Measurements from ENCODE around the gene RABL2B. TPM values are rescaled to one million over a fixed set of nuclear protein-coding genes. Genes with fewer than 3 reads are reported as not detected.

Gene RABL2B
- total and polyA plus RNA-seq, 2 experiments from 2014 or later: 9.7 to 11.8 TPM

DNA sequence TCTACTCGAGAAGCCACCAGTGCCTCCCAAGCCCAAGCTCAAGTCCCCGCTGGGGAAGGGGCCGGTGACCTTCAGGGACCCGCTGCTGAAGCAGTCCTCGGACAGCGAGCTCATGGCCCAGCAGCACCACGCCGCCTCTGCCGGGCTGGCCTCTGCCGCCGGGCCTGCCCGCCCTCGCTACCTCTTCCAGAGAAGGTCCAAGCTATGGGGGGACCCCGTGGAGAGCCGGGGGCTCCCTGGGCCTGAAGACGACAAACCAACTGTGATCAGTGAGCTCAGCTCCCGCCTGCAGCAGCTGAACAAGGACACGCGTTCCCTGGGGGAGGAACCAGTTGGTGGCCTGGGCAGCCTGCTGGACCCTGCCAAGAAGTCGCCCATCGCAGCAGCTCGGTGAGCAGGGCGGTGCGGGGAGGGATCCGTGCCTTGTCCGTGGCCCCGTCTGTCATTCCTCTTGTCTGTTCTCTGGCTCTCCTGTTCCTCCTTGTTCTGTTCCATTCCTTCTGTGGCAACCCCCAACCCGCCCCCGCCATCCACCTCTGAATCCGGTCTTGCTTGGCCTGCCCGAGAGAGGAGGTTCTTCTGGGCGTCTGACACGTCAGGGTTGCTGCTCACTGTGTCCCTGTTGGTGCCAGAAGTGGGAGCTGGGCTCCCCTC, 61.3 kb downstream of the RABL2B start:
- ATAC-seq (no peak), DNase-seq (ENCODE audit: low spot score) (no peak)
- no peak overlapping the region for H3K4me3 Mint-ChIP-seq
- no peak overlapping the region for H3K27ac Mint-ChIP-seq
- Histone ChIP-seq H3K4me3 (no peak overlapping the region), H3K4me1 (ENCODE audit: insufficient read depth) (0 out of 2 replicates have a peak, but pooled peaks cover 4% of the 10 kb centered on the region), H3K36me3 (ENCODE audit: insufficient read depth) (no peaks in the 10 kb centered on the region), H3K27me3 (ENCODE audit: insufficient read depth) (peaks cover 62% of the 10 kb centered on the region), H3K79me2 (replicated peaks; ENCODE audit: insufficient read depth) (no peaks in the 10 kb centered on the region), H2AFZ (no peak overlapping the region), H3K4me2 (no peak overlapping the region), H3K27ac (ENCODE audit: low read depth) (no peak overlapping the region), H3F3A (replicated peaks; ENCODE audit: low read depth) (no peaks in the 10 kb centered on the region), H4K20me1 (replicated peaks; ENCODE audit: insufficient read depth) (no peaks in the 10 kb centered on the region; the same call in 1 of the 2 replicates), H3K9me2 (ENCODE audit: insufficient read depth) (no peaks in the 10 kb centered on the region)
- TF ChIP-seq, protein P1, sequence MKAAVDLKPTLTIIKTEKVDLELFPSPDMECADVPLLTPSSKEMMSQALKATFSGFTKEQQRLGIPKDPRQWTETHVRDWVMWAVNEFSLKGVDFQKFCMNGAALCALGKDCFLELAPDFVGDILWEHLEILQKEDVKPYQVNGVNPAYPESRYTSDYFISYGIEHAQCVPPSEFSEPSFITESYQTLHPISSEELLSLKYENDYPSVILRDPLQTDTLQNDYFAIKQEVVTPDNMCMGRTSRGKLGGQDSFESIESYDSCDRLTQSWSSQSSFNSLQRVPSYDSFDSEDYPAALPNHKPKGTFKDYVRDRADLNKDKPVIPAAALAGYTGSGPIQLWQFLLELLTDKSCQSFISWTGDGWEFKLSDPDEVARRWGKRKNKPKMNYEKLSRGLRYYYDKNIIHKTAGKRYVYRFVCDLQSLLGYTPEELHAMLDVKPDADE (IDR thresholded peaks at IDR 0.05): no peak
- TF ChIP-seq ZNF331 (CRISPR knock-in tag; IDR thresholded peaks at IDR 0.05; ENCODE audit: low read depth) (no peak), EZH2phosphoT487 (IDR thresholded peaks at IDR 0.05; ENCODE audit: unreplicated experiment) (no peak), CREB1 (CRISPR knock-in tag; IDR thresholded peaks at IDR 0.05; ENCODE audit: low read depth) (no peak), JUNB (IDR thresholded peaks at IDR 0.05; ENCODE audit: unreplicated experiment) (no peak), STAT1 (IDR thresholded peaks at IDR 0.05; ENCODE audit: unreplicated experiment) (no peak), ZNF114 (CRISPR knock-in tag; IDR thresholded peaks at IDR 0.05) (no peak)
- TF ChIP-seq, protein P2, sequence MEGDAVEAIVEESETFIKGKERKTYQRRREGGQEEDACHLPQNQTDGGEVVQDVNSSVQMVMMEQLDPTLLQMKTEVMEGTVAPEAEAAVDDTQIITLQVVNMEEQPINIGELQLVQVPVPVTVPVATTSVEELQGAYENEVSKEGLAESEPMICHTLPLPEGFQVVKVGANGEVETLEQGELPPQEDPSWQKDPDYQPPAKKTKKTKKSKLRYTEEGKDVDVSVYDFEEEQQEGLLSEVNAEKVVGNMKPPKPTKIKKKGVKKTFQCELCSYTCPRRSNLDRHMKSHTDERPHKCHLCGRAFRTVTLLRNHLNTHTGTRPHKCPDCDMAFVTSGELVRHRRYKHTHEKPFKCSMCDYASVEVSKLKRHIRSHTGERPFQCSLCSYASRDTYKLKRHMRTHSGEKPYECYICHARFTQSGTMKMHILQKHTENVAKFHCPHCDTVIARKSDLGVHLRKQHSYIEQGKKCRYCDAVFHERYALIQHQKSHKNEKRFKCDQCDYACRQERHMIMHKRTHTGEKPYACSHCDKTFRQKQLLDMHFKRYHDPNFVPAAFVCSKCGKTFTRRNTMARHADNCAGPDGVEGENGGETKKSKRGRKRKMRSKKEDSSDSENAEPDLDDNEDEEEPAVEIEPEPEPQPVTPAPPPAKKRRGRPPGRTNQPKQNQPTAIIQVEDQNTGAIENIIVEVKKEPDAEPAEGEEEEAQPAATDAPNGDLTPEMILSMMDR (conservative IDR thresholded peaks at IDR 0.05; ENCODE audit: low read depth in 2 of 2): no peak
- TF ChIP-seq, protein P3, sequence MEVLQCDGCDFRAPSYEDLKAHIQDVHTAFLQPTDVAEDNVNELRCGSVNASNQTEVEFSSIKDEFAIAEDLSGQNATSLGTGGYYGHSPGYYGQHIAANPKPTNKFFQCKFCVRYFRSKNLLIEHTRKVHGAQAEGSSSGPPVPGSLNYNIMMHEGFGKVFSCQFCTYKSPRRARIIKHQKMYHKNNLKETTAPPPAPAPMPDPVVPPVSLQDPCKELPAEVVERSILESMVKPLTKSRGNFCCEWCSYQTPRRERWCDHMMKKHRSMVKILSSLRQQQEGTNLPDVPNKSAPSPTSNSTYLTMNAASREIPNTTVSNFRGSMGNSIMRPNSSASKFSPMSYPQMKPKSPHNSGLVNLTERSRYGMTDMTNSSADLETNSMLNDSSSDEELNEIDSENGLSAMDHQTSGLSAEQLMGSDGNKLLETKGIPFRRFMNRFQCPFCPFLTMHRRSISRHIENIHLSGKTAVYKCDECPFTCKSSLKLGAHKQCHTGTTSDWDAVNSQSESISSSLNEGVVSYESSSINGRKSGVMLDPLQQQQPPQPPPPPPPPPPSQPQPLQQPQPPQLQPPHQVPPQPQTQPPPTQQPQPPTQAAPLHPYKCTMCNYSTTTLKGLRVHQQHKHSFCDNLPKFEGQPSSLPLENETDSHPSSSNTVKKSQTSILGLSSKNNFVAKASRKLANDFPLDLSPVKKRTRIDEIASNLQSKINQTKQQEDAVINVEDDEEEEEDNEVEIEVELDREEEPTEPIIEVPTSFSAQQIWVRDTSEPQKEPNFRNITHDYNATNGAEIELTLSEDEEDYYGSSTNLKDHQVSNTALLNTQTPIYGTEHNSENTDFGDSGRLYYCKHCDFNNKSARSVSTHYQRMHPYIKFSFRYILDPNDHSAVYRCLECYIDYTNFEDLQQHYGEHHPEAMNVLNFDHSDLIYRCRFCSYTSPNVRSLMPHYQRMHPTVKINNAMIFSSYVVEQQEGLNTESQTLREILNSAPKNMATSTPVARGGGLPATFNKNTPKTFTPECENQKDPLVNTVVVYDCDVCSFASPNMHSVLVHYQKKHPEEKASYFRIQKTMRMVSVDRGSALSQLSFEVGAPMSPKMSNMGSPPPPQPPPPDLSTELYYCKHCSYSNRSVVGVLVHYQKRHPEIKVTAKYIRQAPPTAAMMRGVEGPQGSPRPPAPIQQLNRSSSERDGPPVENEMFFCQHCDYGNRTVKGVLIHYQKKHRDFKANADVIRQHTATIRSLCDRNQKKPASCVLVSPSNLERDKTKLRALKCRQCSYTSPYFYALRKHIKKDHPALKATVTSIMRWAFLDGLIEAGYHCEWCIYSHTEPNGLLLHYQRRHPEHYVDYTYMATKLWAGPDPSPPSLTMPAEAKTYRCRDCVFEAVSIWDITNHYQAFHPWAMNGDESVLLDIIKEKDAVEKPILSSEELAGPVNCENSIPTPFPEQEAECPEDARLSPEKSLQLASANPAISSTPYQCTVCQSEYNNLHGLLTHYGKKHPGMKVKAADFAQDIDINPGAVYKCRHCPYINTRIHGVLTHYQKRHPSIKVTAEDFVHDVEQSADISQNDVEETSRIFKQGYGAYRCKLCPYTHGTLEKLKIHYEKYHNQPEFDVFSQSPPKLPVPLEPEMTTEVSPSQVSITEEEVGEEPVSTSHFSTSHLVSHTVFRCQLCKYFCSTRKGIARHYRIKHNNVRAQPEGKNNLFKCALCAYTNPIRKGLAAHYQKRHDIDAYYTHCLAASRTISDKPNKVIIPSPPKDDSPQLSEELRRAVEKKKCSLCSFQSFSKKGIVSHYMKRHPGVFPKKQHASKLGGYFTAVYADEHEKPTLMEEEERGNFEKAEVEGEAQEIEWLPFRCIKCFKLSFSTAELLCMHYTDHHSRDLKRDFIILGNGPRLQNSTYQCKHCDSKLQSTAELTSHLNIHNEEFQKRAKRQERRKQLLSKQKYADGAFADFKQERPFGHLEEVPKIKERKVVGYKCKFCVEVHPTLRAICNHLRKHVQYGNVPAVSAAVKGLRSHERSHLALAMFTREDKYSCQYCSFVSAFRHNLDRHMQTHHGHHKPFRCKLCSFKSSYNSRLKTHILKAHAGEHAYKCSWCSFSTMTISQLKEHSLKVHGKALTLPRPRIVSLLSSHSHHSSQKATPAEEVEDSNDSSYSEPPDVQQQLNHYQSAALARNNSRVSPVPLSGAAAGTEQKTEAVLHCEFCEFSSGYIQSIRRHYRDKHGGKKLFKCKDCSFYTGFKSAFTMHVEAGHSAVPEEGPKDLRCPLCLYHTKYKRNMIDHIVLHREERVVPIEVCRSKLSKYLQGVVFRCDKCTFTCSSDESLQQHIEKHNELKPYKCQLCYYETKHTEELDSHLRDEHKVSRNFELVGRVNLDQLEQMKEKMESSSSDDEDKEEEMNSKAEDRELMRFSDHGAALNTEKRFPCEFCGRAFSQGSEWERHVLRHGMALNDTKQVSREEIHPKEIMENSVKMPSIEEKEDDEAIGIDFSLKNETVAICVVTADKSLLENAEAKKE (CRISPR knock-in tag; IDR thresholded peaks at IDR 0.05): no peak
- H3K27me3 Mint-ChIP-seq (ENCODE audit: insufficient read depth, low read depth, poor library complexity): peaks cover 55% of the 10 kb centered on the region
- peaks cover 4% of the 10 kb centered on the region; the same call in 2 of the 3 replicates for H3K4me1 Mint-ChIP-seq
- H3K36me3 Mint-ChIP-seq (ENCODE audit: low read depth): no peaks in the 10 kb centered on the region; the same call in 2 of the 3 replicates
- H3K9me3 Mint-ChIP-seq: peaks cover 3% of the 10 kb centered on the region

Measured in GM23338 (cell line).